ENCODE data around the gene LRRC15. TPM values are rescaled to one million over a fixed set of nuclear protein-coding genes. Genes with fewer than 3 reads are reported as not detected.

LRRC15 gene
- total and polyA plus RNA-seq, 2 donors: 0.08 to 0.11 TPM

- Histone ChIP-seq H3K4me1 (ENCODE audit: insufficient read depth) (peaks cover 1% of the 10 kb centered on the region), H3K36me3 (ENCODE audit: insufficient read depth) (no peaks in the 10 kb centered on the region), H3K4me3 (ENCODE audit: low read depth, low read length) (no peak overlapping the region), H3K27ac (ENCODE audit: low read depth) (no peak overlapping the region)
- no peak for DNase-seq (ENCODE audit: extremely low spot score)
- 86% methylated on average over 8 of the region's 8 CpGs for WGBS
These were observed 60.7 kb downstream of the LRRC15 start for GRCh38 chr3:194308601-194309449.

- Histone ChIP-seq H3K36me3 (ENCODE audit: insufficient read depth) (no peaks in the 10 kb centered on the region), H3K4me1 (ENCODE audit: insufficient read depth) (peaks cover 1% of the 10 kb centered on the region), H3K27ac (ENCODE audit: low read depth) (no peak overlapping the region), H3K4me3 (ENCODE audit: low read depth, low read length) (no peak overlapping the region)
- no peak for DNase-seq (ENCODE audit: extremely low spot score)
- WGBS: 93% methylated on average over 8 of the region's 8 CpGs
These were observed 61.7 kb downstream of the LRRC15 start for GRCh38 chr3:194307849-194308248.

GRCh38 chr3:194306771-194307640 is 62.5 kb downstream of the LRRC15 start:
- Histone ChIP-seq H3K36me3 (ENCODE audit: insufficient read depth) (no peaks in the 10 kb centered on the region), H3K4me1 (ENCODE audit: insufficient read depth) (peaks cover 1% of the 10 kb centered on the region), H3K27ac (ENCODE audit: low read depth) (no peak overlapping the region), H3K4me3 (ENCODE audit: low read depth, low read length) (no peak overlapping the region)
- DNase-seq (ENCODE audit: extremely low spot score): no peak
- 63% methylated on average over 13 of the region's 13 CpGs for WGBS

GRCh38 chr3:194306109-194306686 is 63.3 kb downstream of the LRRC15 start:
- no peak for DNase-seq (ENCODE audit: extremely low spot score)
- no peak overlapping the region for H3K4me3 ChIP-seq (ENCODE audit: low read depth, low read length)
- H3K4me1 ChIP-seq (ENCODE audit: insufficient read depth): peaks cover 1% of the 10 kb centered on the region
- WGBS: 43% methylated on average over 11 of the region's 11 CpGs
- H3K36me3 ChIP-seq (ENCODE audit: insufficient read depth): no peaks in the 10 kb centered on the region
- H3K27ac ChIP-seq (ENCODE audit: low read depth): no peak overlapping the region

GRCh38 chr3:194305356-194306108 is 64.0 kb downstream of the LRRC15 start:
- Histone ChIP-seq H3K36me3 (ENCODE audit: insufficient read depth) (no peaks in the 10 kb centered on the region), H3K27ac (ENCODE audit: low read depth) (no peak overlapping the region), H3K4me1 (ENCODE audit: insufficient read depth) (peaks cover 1% of the 10 kb centered on the region), H3K4me3 (ENCODE audit: low read depth, low read length) (no peak overlapping the region)
- WGBS: 88% methylated on average over 11 of the region's 11 CpGs
- DNase-seq (ENCODE audit: extremely low spot score): no peak

Other genes starting within 250 kb of the LRRC15 start
- gene HES1, start 233.6 kb downstream of the LRRC15 start, total RNA-seq: 71.2 TPM
- gene HES1, start 233.6 kb downstream of the LRRC15 start, polyA plus RNA-seq: 22.6 TPM
- gene CPN2, start 18.4 kb downstream of the LRRC15 start, total RNA-seq: not detected
- 0.06 TPM for gene CPN2, start 18.4 kb downstream of the LRRC15 start, polyA plus RNA-seq
- gene GP5, start 29.5 kb upstream of the LRRC15 start, total RNA-seq: 0.90 TPM
- 0.10 TPM for gene GP5, start 29.5 kb upstream of the LRRC15 start, polyA plus RNA-seq
- 111 TPM for gene ATP13A3, start 117.3 kb upstream of the LRRC15 start, total RNA-seq
- gene ATP13A3, start 117.3 kb upstream of the LRRC15 start, polyA plus RNA-seq: 20.3 TPM

Measured in urinary bladder (tissue), 4 donors.